GM13977 (cell line): ENCODE data around the gene APPBP2.

ENCODE experiments used
- DNase-seq: peaks from one replicate; pipeline ENCODE4 v3.0.0; 2012; ENCODE audit warnings: low spot score
- in situ Hi-C: fragments of 300-500 bp; cut with MboI; formaldehyde crosslinking; loops from one replicate; pipeline ENCODE4 v1.12.0; 2022; ENCODE audit warnings: low sequenced_read_pairs, low pct_unique_long_range_greater_than_20kb, mixed read lengths, inconsistent platforms; ENCODE audit not compliant: unreplicated experiment
- TF ChIP-seq, protein P1 (sequence below): IDR thresholded peaks from 2 replicates; pipeline ENCODE4 v1.5.1; 2012; ENCODE audit warnings: mild to moderate bottlenecking, control low read depth; ENCODE audit not compliant: insufficient read depth; ENCODE audit errors: extremely low read depth, missing control alignments

APPBP2 gene

GRCh38 chr17:60416368-60416925 lies 109.6 kb downstream of the APPBP2 start:
- in situ Hi-C loops = loop anchor here (25.0 kb wide), 1 partner anchor 279 kb away; the partner anchor contains the start of gene CA4
- DNase-seq = no peak
- TF ChIP-seq, protein P1, sequence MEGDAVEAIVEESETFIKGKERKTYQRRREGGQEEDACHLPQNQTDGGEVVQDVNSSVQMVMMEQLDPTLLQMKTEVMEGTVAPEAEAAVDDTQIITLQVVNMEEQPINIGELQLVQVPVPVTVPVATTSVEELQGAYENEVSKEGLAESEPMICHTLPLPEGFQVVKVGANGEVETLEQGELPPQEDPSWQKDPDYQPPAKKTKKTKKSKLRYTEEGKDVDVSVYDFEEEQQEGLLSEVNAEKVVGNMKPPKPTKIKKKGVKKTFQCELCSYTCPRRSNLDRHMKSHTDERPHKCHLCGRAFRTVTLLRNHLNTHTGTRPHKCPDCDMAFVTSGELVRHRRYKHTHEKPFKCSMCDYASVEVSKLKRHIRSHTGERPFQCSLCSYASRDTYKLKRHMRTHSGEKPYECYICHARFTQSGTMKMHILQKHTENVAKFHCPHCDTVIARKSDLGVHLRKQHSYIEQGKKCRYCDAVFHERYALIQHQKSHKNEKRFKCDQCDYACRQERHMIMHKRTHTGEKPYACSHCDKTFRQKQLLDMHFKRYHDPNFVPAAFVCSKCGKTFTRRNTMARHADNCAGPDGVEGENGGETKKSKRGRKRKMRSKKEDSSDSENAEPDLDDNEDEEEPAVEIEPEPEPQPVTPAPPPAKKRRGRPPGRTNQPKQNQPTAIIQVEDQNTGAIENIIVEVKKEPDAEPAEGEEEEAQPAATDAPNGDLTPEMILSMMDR = no peak

- no peak for DNase-seq
- in situ Hi-C loops = loop anchor here (25.0 kb wide), 1 partner anchor 278 kb away; the partner anchor contains the start of gene CA4
- TF ChIP-seq, protein P1 = no peak
Observed at GRCh38 chr17:60415146-60415545, 110.9 kb downstream of the APPBP2 start.

DNA sequence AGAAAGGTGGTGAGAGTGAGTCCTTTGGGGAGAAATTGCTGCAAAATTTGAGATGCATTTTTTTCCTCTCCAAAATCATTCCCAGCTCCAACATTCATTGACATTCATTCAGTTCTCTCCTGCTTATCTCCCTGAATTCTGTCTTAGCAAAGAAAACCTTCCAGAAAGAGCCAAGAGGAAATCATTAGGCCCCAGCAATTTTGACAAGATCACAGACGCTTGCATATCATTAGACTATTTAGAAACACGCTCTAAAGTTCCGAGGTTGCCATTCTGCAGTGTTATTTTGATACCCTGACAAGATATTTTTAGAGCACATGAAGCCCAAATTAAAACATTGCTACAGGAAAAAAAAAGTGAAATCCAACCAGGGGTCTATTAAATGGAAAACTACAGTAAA lies 113.3 kb downstream of the APPBP2 start:
- no peak for DNase-seq
- in situ Hi-C loops = loop anchor here (25.0 kb wide), 1 partner anchor 275 kb away; the partner anchor contains the start of gene CA4
- TF ChIP-seq, protein P1 = no peak

- TF ChIP-seq, protein P1 = no peak
- no peak for DNase-seq
- in situ Hi-C loops = loop anchor here (25.0 kb wide), 1 partner anchor 273 kb away; the partner anchor contains the start of gene CA4
Observed at GRCh38 chr17:60410001-60410400, 116.0 kb downstream of the APPBP2 start.

DNA sequence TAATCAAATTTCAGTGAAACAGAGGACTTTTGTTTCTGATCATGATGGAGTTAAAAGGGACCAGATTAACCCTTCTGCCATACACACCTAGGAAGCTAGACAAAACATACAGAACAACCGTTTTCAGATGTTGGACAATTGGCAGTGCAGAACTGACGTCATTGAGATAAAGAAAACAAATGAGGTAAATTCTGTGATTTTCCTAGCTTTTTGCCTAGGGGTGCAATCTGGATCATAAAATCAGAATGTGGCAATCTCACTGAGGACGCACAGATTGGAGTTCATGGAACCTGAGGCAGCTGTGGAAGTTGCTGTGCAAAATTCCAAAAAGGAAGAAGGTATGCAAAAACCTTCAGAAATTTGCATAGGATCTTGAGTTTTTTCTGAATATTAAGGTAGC lies 119.2 kb downstream of the APPBP2 start:
- in situ Hi-C loops = loop anchor here (25.0 kb wide), 1 partner anchor 270 kb away; the partner anchor contains the start of gene CA4
- DNase-seq = no peak
- TF ChIP-seq, protein P1 = no peak

GRCh38 chr17:60403962-60404361 lies 122.1 kb downstream of the APPBP2 start:
- TF ChIP-seq, protein P1 = no peak

More at GRCh38 chr17:60403962-60404361, 122.1 kb downstream of the APPBP2 start:
- in situ Hi-C loops = loop anchor here (25.0 kb wide), 1 partner anchor 267 kb away; the partner anchor contains the start of gene CA4
- no peak for DNase-seq
